Measurements from ENCODE around the gene RFX8. TPM values are rescaled to one million over a fixed set of nuclear protein-coding genes. Genes with fewer than 3 reads are reported as not detected.

The RFX8 gene
- total and polyA plus RNA-seq, 9 of the 15 experiments (the other 6 are each of a cell fraction or from before 2014, with no cell fraction given): not detected

GRCh38 chr2:101379091-101379490, 95.8 kb downstream of the RFX8 start:
- TF ChIP-seq ZNF253 (CRISPR knock-in tag; conservative IDR thresholded peaks at IDR 0.05) (no peak), CC2D1A (IDR thresholded peaks at IDR 0.05) (no peak), ZNF347 (CRISPR knock-in tag; IDR thresholded peaks at IDR 0.05; ENCODE audit: low read depth) (no peak), ZNF507 (tag; conservative IDR thresholded peaks at IDR 0.05) (no peak), PBX2 (CRISPR knock-in tag; IDR thresholded peaks at IDR 0.05; ENCODE audit: low read depth) (no peak), PBX2 (tag; conservative IDR thresholded peaks at IDR 0.05; ENCODE audit: low read depth) (no peak), BCL6 (CRISPR knock-in tag; IDR thresholded peaks at IDR 0.05) (no peak), SMAD3 (CRISPR knock-in tag; conservative IDR thresholded peaks at IDR 0.05) (no peak), CREB1 (IDR thresholded peaks at IDR 0.05) (no peak), CREB1 (CRISPR knock-in tag; IDR thresholded peaks at IDR 0.05) (no peak), ZFPM2 (CRISPR knock-in tag; IDR thresholded peaks at IDR 0.05) (no peak), NEUROD1 (IDR thresholded peaks at IDR 0.05; ENCODE audit: borderline replicate concordance, low read depth, low read length, partially characterized antibody) (no peak), CREBBP (IDR thresholded peaks at IDR 0.05; ENCODE audit: low read depth, low read length) (no peak), DDX20 (tag; IDR thresholded peaks at IDR 0.05; ENCODE audit: low read depth) (no peak), NCOR1 (IDR thresholded peaks at IDR 0.05) (no peak), FIP1L1 (IDR thresholded peaks at IDR 0.05; ENCODE audit: low read depth, low read length, poor library complexity, severe bottlenecking) (no peak), ZZZ3 (IDR thresholded peaks at IDR 0.05) (no peak), KLF1 (tag; IDR thresholded peaks at IDR 0.05) (no peak), TSC22D4 (tag; IDR thresholded peaks at IDR 0.05) (no peak), HES1 (IDR thresholded peaks at IDR 0.05; ENCODE audit: low read depth) (no peak)
- Histone ChIP-seq H3K4me1 (replicated peaks in 1 of 2; ENCODE audit: control insufficient read depth in 2 of 2, insufficient read depth in 2 of 2, low read length in 2 of 2) (no peaks in the 10 kb centered on the region), H3K79me2 (ENCODE audit: control insufficient read depth, insufficient read depth, low read length) (no peaks in the 10 kb centered on the region), H2AFZ (ENCODE audit: low read depth, low read length) (no peak overlapping the region), H3K4me2 (ENCODE audit: insufficient read depth, low read length) (no peak overlapping the region), H3K9ac (ENCODE audit: insufficient read depth in 1 of 2, low read depth in 2 of 2, low read length in 2 of 2) (no peak overlapping the region), H3K9me1 (ENCODE audit: control insufficient read depth, insufficient read depth, low read length) (no peaks in the 10 kb centered on the region), H3K27ac (ENCODE audit: extremely low read depth, low read depth, low read length) (no peak overlapping the region), H3K4me3 (no peak overlapping the region), H3K27me3 (ENCODE audit: control insufficient read depth in 2 of 2, insufficient read depth in 2 of 2, low read length in 2 of 2) (peaks cover 16 to 51% of the 10 kb centered on the region in 2 experiments), H4K20me1 (replicated peaks; ENCODE audit: control insufficient read depth, insufficient read depth, low read length) (no peaks in the 10 kb centered on the region), H3K36me3 (ENCODE audit: control insufficient read depth, insufficient read depth, low read length) (no peaks in the 10 kb centered on the region), H3K9me3 (replicated peaks; ENCODE audit: control insufficient read depth, insufficient read depth, low read depth, low read length) (no peaks in the 10 kb centered on the region)
- CTCF ChIA-PET (ENCODE audit: low intra/inter-chr PET ratio): no interaction called here
- BruUV-seq (replicated peaks): no TSS peak
- WGBS (ENCODE audit: insufficient coverage, low coverage, missing lambda C conversion rate): 0% methylated on average over 2 of the region's 2 CpGs
- intact Hi-C loops (cut with micrococcal nuclease): no loop called here
- ATAC-seq (no peak), DNase-seq (ENCODE audit: extremely low read depth in 1 of 4, low spot score in 3 of 4) (no peak), FAIRE-seq (no peak)
- POLR2A ChIA-PET: no interaction called here
- in situ Hi-C loops (cut with MboI): no loop called here

All from K562 (cell line).